A549 (cell line): ENCODE results near the gene ANKRD65. TPM values are rescaled to one million over a fixed set of nuclear protein-coding genes. Genes with fewer than 3 reads are reported as not detected.
"Not testable (repeated sequence)": the region's sequence is repeated elsewhere in the genome, so short reads cannot be mapped to it uniquely, and the experiment has no call there.

Experiments
- ATAC-seq, 2 experiments: fragments of 200-7000 bp in 1 of 2; fragments of >200 bp in 1 of 2; cut with Nextera tagmentation in 1 of 2; cut with Tn5 transposase in 1 of 2; 3 replicates each; pipeline versions ENCODE4 v1.8.0 to v1.9.1; 2018 to 2020; ENCODE audit warnings: mild to moderate bottlenecking in 1 of 2, moderate library complexity in 1 of 2
- CTCF ChIA-PET: fragments of 300-600 bp; sonication (Branson Sonifier 250); formaldehyde crosslinking; extraction: SDS; loops from one replicate; lab custom pipeline; 2021; ENCODE audit warnings: antibody characterized with exemption, inconsistent platforms; lab: Yijun Ruan, JAX
- POLR2A ChIA-PET: fragments of 350-600 bp; formaldehyde crosslinking; extraction: SDS; loops from one replicate; lab custom pipeline; 2021; ENCODE audit warnings: antibody characterized with exemption, inconsistent platforms; lab: Yijun Ruan, JAX
- DNase-seq, 2 experiments: peaks; one replicate each; pipeline versions ENCODE4 v3.0.0 to v3.0.0-alpha.2; 2011 to 2016; ENCODE audit warnings: low read depth in 1 of 2, low spot score in 1 of 2
- FAIRE-seq: peaks from 2 replicates; lab custom pipeline; 2011; peaks lifted over from hg19 to GRCh38; lab: Jason Lieb, UNC
- H3K27ac ChIP-seq, 2 experiments: fragments of >200 bp; sonication (Bioruptor Twin); formaldehyde crosslinking; 3 replicates each; pipeline ENCODE4 v1.5.1; 2016 to 2017
- H3K4me1 ChIP-seq: fragments of >200 bp; sonication (Bioruptor Twin); formaldehyde crosslinking; 3 replicates; pipeline ENCODE4 v1.6.1; 2016
- H3K4me2 ChIP-seq: fragments of >200 bp; sonication (Bioruptor Twin); formaldehyde crosslinking; 3 replicates; pipeline ENCODE4 v1.6.1; 2016
- H3K4me3 ChIP-seq: fragments of >200 bp; sonication (Bioruptor Twin); formaldehyde crosslinking; 3 replicates; pipeline ENCODE4 v1.5.1; 2016
- H3K9me3 ChIP-seq: fragments of >200 bp; sonication (Bioruptor Twin); formaldehyde crosslinking; 3 replicates; pipeline ENCODE4 v1.6.1; 2016
- BHLHE40 ChIP-seq: IDR thresholded peaks from 2 replicates; pipeline ENCODE4 v1.6.1; 2012; ENCODE audit warnings: low read depth, low read length, inconsistent platforms
- CEBPB ChIP-seq, 2 experiments: fragments of >200 bp in 1 of 2; sonication (Bioruptor Twin) in 1 of 2; formaldehyde crosslinking in 1 of 2; IDR thresholded peaks; 2 replicates each; pipeline ENCODE4 v1.6.1; 2012 to 2016
- E2F6 ChIP-seq: IDR thresholded peaks from 2 replicates; pipeline ENCODE4 v1.6.1; 2012; ENCODE audit warnings: low read depth, borderline replicate concordance
- EHMT2 ChIP-seq: fragments of 200-600 bp; sonication (generic); IDR thresholded peaks from 2 replicates; pipeline ENCODE4 v1.6.1; 2016; ENCODE audit warnings: antibody characterized with exemption, low read depth, mild to moderate bottlenecking, moderate library complexity
- ESRRA ChIP-seq: fragments of 150-350 bp; IDR thresholded peaks from 2 replicates; pipeline ENCODE4 v1.6.1; 2014; ENCODE audit warnings: mild to moderate bottlenecking, low read length, borderline replicate concordance
- FOSB ChIP-seq: fragments of 250-450 bp; sonication (Bioruptor Pico); IDR thresholded peaks from 2 replicates; pipeline ENCODE4 v1.5.0; 2020; ENCODE audit warnings: mild to moderate bottlenecking, moderate library complexity
- FOSL2 ChIP-seq, 2 experiments: fragments of 450-650 bp in 1 of 2; fragments of >200 bp in 1 of 2; sonication (Bioruptor Twin) in 1 of 2; formaldehyde crosslinking; IDR thresholded peaks; 2 replicates each; pipeline versions ENCODE4 v1.5.0 to v1.6.1; 2016 to 2020; ENCODE audit warnings: mild to moderate bottlenecking in 1 of 2, moderate library complexity in 1 of 2
- GATA3 ChIP-seq: IDR thresholded peaks from 2 replicates; pipeline ENCODE4 v1.6.1; 2012; ENCODE audit warnings: borderline replicate concordance
- HDAC2 ChIP-seq: fragments of 200-600 bp; sonication (generic); IDR thresholded peaks from 2 replicates; pipeline ENCODE4 v1.6.1; 2016
- HOXB13 ChIP-seq: fragments of 250-450 bp; sonication (Bioruptor Pico); IDR thresholded peaks from 2 replicates; pipeline ENCODE4 v1.5.0; 2020; ENCODE audit warnings: low read depth, mild to moderate bottlenecking, moderate library complexity
- JUNB ChIP-seq: fragments of >200 bp; sonication (Bioruptor Twin); formaldehyde crosslinking; IDR thresholded peaks from 2 replicates; pipeline ENCODE4 v1.6.1; 2016
- MAFK ChIP-seq: fragments of 450-650 bp; IDR thresholded peaks from 2 replicates; pipeline ENCODE4 v1.6.1; 2014; ENCODE audit not compliant: partially characterized antibody
- MAZ ChIP-seq: fragments of 150-350 bp; IDR thresholded peaks from 2 replicates; pipeline ENCODE4 v1.6.1; 2014; ENCODE audit warnings: antibody characterized with exemption, low read depth, low read length, borderline replicate concordance
- NPAS2 ChIP-seq: fragments of 250-450 bp; sonication (Bioruptor Pico); IDR thresholded peaks from 2 replicates; pipeline ENCODE4 v1.8.0; 2022; ENCODE audit warnings: mild to moderate bottlenecking, moderate library complexity, borderline replicate concordance
- NR3C1 ChIP-seq: fragments of >200 bp; sonication (Bioruptor Twin); formaldehyde crosslinking; IDR thresholded peaks from 3 replicates; pipeline ENCODE4 v1.6.1; 2017
- PBX3 ChIP-seq: IDR thresholded peaks from 2 replicates; pipeline ENCODE4 v1.6.1; 2012
- PHF8 ChIP-seq: fragments of 200-600 bp; sonication (generic); IDR thresholded peaks from 2 replicates; pipeline ENCODE4 v1.6.1; 2016; ENCODE audit warnings: low read depth, mild to moderate bottlenecking, antibody characterized with exemption, moderate library complexity, borderline replicate concordance
- POLR2AphosphoS2 ChIP-seq: conservative IDR thresholded peaks from 2 replicates; pipeline ENCODE4 v1.6.1; 2012; ENCODE audit warnings: low read length, improper control_type of control experiment, inconsistent platforms
- RAD21 ChIP-seq, 2 experiments: fragments of >200 bp in 1 of 2; sonication (Bioruptor Twin) in 1 of 2; formaldehyde crosslinking in 1 of 2; IDR thresholded peaks in 1 of 2; conservative IDR thresholded peaks in 1 of 2; 2 replicates in 1 of 2; 3 replicates in 1 of 2; pipeline ENCODE4 v1.6.1; 2012 to 2018; ENCODE audit warnings: inconsistent platforms in 1 of 2
- TP53 ChIP-seq: fragments of 250-450 bp; sonication (Bioruptor Pico); IDR thresholded peaks from 2 replicates; pipeline ENCODE4 v1.5.0; 2021; ENCODE audit warnings: mild to moderate bottlenecking, moderate library complexity
- ZSCAN20 ChIP-seq: fragments of 250-450 bp; sonication (Bioruptor Pico); IDR thresholded peaks from 2 replicates; pipeline ENCODE4 v1.8.0; 2022; ENCODE audit warnings: mild to moderate bottlenecking, moderate library complexity
- WGBS: methylation state at CpG from one replicate; pipeline ENCODE4 v1.1.6; 2017; ENCODE audit errors: missing lambda C conversion rate; 5-methylcytosine and 5-hydroxymethylcytosine counted together
- polyA plus RNA-seq, 4 experiments: library from polyadenylated mRNA; depleted of rRNA in 3 of 4; stranded (reverse); fragments of >200 nt; fragmentation: RNase III in 1 of 4; extraction: RNeasy Plus Mini Kit Qiagen cat#74134 plus additional on column Dnase treatment in 1 of 4; gene quantifications; 2 replicates in 3 of 4; 3 replicates in 1 of 4; pipeline ENCODE4 v1.2.3, GENCODE V29; 2011 to 2017
- TF ChIP-seq, protein P1 (sequence below): IDR thresholded peaks from 2 replicates; pipeline ENCODE4 v1.6.1; 2012
- TF ChIP-seq, protein P2 (sequence below): fragments of >200 bp; sonication (Bioruptor Twin); formaldehyde crosslinking; IDR thresholded peaks from 3 replicates; pipeline ENCODE4 v1.6.1; 2016
- TF ChIP-seq, protein P3 (sequence below): fragments of >200 bp; sonication (Bioruptor Twin); formaldehyde crosslinking; IDR thresholded peaks from 3 replicates; pipeline ENCODE4 v1.5.1; 2016

Gene ANKRD65
- polyA plus RNA-seq, 2 of the 4 experiments (the other 2 are of a cell fraction), result 0.05 TPM; not detected in 1

DNA sequence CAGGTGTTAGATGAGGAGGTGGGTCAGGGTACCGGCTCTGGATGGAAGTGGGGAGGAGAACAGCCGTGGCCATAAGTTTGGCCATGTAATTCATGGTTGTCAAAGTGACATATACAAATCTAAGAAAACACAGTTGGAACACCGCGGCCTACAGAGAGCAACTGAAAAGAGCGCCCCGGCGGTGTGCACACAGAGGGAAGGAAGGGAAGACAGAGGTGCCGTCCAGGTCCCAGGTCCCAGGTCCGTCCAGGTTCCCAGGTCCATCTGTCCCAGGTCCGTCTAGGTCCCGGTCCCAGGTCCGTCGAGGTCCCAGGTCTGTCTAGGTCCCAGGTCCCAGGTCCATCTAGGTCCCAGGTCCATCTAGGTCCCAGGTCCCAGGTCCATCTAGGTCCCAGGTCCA is 9.4 kb downstream of the ANKRD65 start (continued):
- TF ChIP-seq E2F6, result no peak
- TF ChIP-seq PBX3, result no peak
- TF ChIP-seq GATA3, result no peak
- no peak for TF ChIP-seq PHF8
- TF ChIP-seq ZSCAN20 (CRISPR knock-in tag), result no peak
- TF ChIP-seq NR3C1, result no peak
- no peak for TF ChIP-seq MAZ
- TF ChIP-seq, all 56 proteins: peak for 0

- POLR2A ChIA-PET, result interaction anchor here (1.1 kb wide), 1 partner anchor 11 kb away, joined by 3 read pairs; the partner anchor contains the start of gene CCNL2
- FAIRE-seq, H3K4me2 ChIP-seq, ATAC-seq, H3K9me3 ChIP-seq, H3K27ac ChIP-seq, DNase-seq, H3K4me3 ChIP-seq: not testable (repeated sequence)
- H3K4me1 ChIP-seq, result peaks cover 22% of the 10 kb centered on the region
- CTCF ChIA-PET, result interaction anchor here (1.8 kb wide), 1 partner anchor 95 kb away, joined by 5 read pairs; no protein-coding TSS in a partner anchor
- WGBS, result 78% methylated on average over 8 of the region's 8 CpGs
Observed at GRCh38 chr1:1410238-1410637, 10.8 kb downstream of the ANKRD65 start.

- FAIRE-seq, result no peak
- peak in 1 of 2 experiments; percentile 42 for DNase-seq
- Histone ChIP-seq H3K4me3 (peak overlapping the region; percentile 69), H3K27ac (peak overlapping the region; percentile 88 to 100)
- no peak for TF ChIP-seq NR3C1
- TF ChIP-seq MAZ, result no peak
- no peak for TF ChIP-seq EHMT2
- no peak for TF ChIP-seq ESRRA
- TF ChIP-seq POLR2AphosphoS2, result no peak
- TF ChIP-seq RAD21 (conservative IDR thresholded peaks at IDR 0.05 in 1 of 2, IDR thresholded peaks at IDR 0.05 in 1 of 2), result no peak
- TF ChIP-seq CEBPB (IDR thresholded peaks at IDR 0.05), result no peak
- no peak for TF ChIP-seq MAFK
- TF ChIP-seq, protein P1, sequence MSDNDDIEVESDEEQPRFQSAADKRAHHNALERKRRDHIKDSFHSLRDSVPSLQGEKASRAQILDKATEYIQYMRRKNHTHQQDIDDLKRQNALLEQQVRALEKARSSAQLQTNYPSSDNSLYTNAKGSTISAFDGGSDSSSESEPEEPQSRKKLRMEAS, result no peak
- no peak for TF ChIP-seq BHLHE40
- no peak for TF ChIP-seq TP53 (CRISPR knock-in tag)
- TF ChIP-seq NPAS2 (CRISPR knock-in tag), result no peak
- TF ChIP-seq, protein P2, sequence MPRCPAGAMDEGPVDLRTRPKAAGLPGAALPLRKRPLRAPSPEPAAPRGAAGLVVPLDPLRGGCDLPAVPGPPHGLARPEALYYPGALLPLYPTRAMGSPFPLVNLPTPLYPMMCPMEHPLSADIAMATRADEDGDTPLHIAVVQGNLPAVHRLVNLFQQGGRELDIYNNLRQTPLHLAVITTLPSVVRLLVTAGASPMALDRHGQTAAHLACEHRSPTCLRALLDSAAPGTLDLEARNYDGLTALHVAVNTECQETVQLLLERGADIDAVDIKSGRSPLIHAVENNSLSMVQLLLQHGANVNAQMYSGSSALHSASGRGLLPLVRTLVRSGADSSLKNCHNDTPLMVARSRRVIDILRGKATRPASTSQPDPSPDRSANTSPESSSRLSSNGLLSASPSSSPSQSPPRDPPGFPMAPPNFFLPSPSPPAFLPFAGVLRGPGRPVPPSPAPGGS, result no peak
- no peak for TF ChIP-seq HOXB13
- TF ChIP-seq FOSL2 (IDR thresholded peaks at IDR 0.05), result no peak
- TF ChIP-seq FOSL2 (CRISPR knock-in tag; IDR thresholded peaks at IDR 0.05), result no peak
- TF ChIP-seq FOSB (CRISPR knock-in tag), result no peak
- no peak for TF ChIP-seq JUNB
- TF ChIP-seq, protein P3, sequence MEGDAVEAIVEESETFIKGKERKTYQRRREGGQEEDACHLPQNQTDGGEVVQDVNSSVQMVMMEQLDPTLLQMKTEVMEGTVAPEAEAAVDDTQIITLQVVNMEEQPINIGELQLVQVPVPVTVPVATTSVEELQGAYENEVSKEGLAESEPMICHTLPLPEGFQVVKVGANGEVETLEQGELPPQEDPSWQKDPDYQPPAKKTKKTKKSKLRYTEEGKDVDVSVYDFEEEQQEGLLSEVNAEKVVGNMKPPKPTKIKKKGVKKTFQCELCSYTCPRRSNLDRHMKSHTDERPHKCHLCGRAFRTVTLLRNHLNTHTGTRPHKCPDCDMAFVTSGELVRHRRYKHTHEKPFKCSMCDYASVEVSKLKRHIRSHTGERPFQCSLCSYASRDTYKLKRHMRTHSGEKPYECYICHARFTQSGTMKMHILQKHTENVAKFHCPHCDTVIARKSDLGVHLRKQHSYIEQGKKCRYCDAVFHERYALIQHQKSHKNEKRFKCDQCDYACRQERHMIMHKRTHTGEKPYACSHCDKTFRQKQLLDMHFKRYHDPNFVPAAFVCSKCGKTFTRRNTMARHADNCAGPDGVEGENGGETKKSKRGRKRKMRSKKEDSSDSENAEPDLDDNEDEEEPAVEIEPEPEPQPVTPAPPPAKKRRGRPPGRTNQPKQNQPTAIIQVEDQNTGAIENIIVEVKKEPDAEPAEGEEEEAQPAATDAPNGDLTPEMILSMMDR, result no peak
- TF ChIP-seq HDAC2, result no peak
- TF ChIP-seq, all 56 proteins: peak for 0
- CTCF ChIA-PET, result interaction anchor here (0.5 to 3.8 kb wide), 4 partner anchors 34 to 496 kb away, joined by 3 to 21 read pairs (median 7); no protein-coding TSS in a partner anchor
- Histone ChIP-seq H3K4me1 (peaks cover 22% of the 10 kb centered on the region), H3K9me3 (no peaks in the 10 kb centered on the region), H3K4me2 (peak overlapping the region; percentile 93)
- POLR2A ChIA-PET, result interaction anchor here (0.6 to 2.3 kb wide), 6 partner anchors 9 to 416 kb away, joined by 3 to 12 read pairs (median 4); partner anchors contain the start of genes AURKAIP1 and CCNL2
- 14% methylated on average over 36 of the region's 41 CpGs for WGBS
- peak; percentile 54 to 66 for ATAC-seq
Observed at GRCh38 chr1:1407636-1408318, 13.3 kb downstream of the ANKRD65 start.
